Hematopoietic multipotent progenitor cell treated with erythropoietin and hydrocortisone succinate and interleukin-3 and kit ligand, for 6 days (in vitro differentiated cells): ENCODE results near the gene GRIN3A.
A peak's percentile ranks its signal among the peaks of the same experiment; 100 is the strongest.
"Not testable (repeated sequence)": the region's sequence is repeated elsewhere in the genome, so short reads cannot be mapped to it uniquely, and the experiment has no call there.

Experiments
- DNase-seq: peaks from one replicate; pipeline ENCODE4 v3.0.0-alpha.2; 2015

Gene GRIN3A

GRCh38 chr9:101738566-101739183 is at the start of gene GRIN3A:
Gene GRIN3A, minus strand, starts transcription at chr9:101738647. Its CDS starts 668 bp downstream, at chr9:101737979.
- DNase-seq = peak; percentile 58

DNA sequence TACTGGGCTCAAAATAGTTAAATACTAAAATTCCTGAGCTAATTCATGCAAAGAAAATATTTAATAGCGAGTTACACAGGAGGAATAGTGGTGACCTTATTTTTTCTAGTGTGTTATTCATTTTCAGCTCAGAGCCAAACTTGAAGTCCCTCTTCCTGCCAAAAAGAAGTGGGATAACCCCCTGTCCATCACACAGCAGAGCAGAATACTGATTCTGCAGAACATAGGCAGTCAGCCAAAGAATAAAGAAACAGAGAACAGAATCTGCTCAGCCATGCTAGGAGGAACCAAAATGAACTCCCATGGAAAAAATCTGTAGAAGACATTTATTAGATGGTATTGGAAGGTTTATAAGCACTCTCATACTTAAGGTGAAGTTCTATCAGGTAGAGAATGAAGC is 49.4 kb upstream of the GRIN3A start:
- DNase-seq = no peak

GRCh38 chr9:101778332-101778731 is 39.9 kb upstream of the GRIN3A start:
- no peak for DNase-seq

GRCh38 chr9:101764472-101764871 is 26.0 kb upstream of the GRIN3A start:
- no peak for DNase-seq

DNA sequence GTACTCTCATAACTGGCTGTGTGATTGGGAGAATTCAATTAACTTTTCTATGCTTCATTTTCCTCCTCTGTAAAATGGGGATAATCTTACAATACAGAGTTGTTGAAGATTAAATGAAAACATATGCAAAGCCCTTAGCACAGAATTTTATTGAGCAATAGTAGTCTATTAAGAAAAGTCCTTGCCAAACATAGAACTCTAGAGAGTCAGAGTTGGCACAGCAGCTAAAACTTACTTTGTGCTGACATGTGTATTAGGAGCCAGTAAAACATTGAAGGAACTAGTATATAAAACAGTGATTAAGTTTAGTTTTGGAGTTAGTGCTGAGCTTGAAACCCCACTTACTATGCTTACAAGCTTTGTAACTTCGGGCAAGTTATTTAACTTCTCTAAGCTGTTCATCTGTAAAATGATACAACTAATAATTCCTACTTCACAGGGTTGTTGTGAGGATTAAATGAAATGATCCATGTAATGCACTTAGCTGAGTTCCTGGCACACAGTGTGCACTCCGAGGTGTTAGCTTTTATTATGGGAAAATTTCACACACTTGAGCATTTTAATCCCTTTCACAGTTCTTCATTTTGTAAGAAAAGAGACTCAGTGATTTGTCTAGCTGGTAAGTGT is 20.0 kb upstream of the GRIN3A start:
- no peak for DNase-seq

GRCh38 chr9:101753716-101754115 is 15.3 kb upstream of the GRIN3A start:
- no peak for DNase-seq

DNA sequence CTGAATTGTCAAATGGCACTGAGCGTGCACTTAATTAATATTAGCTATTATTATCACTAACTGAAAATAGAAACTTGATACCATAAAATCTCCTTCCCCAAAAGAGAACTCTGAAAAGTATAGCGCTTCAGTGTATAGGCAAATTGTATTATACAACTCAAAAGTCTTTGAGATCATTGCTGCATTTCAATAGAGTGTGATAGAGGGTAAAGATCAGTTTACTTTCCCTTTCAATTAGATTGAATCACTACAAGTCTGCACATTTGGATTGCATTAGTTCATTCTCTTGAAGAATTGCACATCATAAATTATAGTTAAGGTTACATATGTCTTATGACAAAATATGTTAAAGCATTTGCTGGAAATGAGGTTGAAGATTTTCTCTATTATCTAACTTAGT is 13.4 kb upstream of the GRIN3A start:
- no peak for DNase-seq

GRCh38 chr9:101739311-101739710 is 864 bp upstream of the GRIN3A start:
- DNase-seq = no peak

DNA sequence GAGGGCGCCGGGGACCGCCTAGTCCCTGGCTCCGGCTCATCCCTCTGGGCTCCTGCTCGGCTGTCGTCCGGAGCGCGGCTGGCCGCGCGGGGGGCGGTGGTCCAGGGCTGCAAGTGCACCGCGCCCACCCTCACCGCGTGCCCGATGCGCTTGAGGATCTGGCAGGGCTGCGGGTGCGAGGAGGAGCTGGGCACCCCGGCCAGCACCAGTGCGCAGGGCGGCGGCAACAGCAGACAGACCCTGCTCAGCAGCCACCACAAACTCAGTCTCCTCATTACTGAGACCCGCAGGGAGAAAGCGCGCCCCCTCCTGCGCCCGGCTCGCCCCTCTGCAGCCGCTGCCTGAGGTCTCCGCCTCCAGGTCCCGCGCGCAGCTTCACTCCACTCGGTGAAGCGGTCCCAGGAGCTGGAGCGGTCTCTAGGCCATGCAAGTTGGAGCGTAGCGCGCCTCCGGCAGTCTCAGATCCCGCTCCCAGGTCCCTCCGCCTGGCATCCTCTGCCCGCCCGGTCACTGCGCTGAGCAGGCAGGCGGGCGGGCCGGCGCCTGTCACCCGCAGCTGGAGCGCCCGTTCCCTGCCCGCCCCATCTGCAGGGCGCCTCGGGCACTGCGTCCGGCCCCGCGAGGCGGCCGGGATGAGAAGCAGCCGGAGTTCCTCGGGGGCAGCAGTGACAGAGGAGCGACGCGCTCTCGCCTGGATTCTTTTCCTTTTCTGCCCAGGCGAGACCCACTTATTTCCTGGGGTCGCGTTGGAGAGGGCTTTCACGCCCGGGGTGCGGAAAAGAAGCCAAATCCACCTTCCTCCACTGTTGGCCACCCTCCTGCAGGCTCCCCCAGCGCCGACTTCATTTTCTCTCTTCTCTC is 512 bp downstream of the GRIN3A start:
- DNase-seq = peak; percentile 29

DNA sequence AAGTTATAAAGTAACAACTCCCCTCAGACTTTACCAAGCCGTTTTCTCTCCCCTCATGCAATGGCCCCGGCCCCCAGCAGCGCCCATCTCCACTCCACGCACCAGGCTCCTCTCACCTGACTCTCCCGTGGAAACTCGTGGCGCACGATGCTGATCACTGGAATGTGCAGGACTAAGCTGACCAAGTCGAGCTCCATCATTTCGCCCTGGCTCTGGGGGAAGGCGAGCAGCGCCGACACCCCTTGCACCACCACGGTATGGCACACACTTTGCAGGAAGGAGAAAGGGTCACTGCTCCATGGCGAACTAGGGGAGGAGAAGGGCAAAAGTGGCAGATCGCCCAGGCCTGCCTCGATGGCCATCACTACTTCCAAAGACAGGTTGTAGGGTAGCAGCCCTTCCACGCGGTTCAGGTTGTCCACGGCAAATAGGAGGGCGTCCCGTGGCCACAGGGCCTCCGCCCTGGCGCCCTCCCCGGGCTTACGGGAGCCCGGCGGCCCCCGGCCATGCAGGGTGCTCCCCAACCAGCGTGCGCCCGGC is 1.2 kb downstream of the GRIN3A start:
- no peak for DNase-seq

GRCh38 chr9:101736717-101737116 is 1.7 kb downstream of the GRIN3A start:
- DNase-seq = peak; percentile 74

DNA sequence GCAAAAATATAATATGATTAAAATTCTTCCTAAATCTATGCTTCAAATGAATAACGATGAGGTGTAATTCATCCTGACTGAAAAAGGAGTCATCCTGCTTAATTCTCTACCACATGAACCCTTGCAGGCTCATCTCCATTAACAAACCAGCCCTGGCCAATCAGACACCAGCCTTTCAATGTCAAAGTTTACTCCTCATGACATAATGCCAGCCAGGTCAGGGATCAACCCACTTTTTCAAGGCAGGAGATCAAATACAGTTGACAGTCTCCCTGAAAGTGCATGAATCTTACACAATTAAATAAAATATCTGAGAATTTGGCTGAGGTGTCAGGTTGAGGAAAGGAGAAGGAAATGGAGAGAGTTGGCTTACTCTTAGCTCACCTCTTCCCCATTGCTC is 7.0 kb downstream of the GRIN3A start:
- no peak for DNase-seq

DNA sequence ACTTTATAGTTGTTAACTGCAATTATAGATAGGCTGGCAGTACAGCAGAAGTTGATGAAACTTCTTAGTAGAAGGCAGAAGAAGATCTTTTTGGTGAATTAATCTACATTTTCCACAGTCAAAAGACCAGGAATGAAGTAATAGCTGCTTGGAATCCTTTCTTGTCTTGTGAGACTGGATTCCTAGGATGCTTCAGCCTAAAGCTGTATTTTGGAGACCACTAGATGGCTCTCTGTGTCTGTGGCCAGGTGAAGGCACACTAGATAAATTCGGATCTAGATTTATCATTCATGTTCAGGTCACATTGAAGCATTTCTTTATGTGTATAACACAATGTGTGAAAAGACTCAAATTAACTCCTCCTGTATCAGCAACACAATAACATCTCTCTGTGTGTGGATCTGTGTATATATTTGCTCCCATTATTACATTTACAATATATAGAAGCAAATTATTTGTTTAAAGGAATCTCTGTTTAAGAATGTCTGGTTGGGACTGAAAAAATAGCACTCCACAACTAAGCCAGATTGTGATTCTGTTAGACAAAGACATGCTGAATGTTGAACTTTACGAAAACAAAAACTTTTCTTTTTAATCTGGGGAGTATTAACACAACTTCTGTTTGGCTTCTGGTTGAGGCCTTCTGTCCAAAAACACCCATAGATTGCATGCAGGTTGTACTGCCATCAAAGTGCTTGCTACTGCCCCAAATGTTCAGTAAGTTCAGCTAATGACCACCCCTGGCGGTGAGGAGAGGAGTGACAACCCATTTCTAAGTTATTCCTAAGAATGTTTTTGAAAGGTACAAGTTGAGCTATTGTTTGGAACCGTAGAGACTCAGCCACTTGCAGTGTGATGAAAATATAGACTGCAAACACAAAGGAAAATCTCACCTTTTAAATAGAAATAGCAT is 10.6 kb downstream of the GRIN3A start:
- DNase-seq = peak; percentile 70

- DNase-seq = not testable (repeated sequence)
These were observed 14.2 kb downstream of the GRIN3A start for GRCh38 chr9:101724271-101724670.

GRCh38 chr9:101718192-101718591 is 20.3 kb downstream of the GRIN3A start:
- DNase-seq = no peak

GRCh38 chr9:101716629-101717028 is 21.8 kb downstream of the GRIN3A start:
- DNase-seq = no peak

DNA sequence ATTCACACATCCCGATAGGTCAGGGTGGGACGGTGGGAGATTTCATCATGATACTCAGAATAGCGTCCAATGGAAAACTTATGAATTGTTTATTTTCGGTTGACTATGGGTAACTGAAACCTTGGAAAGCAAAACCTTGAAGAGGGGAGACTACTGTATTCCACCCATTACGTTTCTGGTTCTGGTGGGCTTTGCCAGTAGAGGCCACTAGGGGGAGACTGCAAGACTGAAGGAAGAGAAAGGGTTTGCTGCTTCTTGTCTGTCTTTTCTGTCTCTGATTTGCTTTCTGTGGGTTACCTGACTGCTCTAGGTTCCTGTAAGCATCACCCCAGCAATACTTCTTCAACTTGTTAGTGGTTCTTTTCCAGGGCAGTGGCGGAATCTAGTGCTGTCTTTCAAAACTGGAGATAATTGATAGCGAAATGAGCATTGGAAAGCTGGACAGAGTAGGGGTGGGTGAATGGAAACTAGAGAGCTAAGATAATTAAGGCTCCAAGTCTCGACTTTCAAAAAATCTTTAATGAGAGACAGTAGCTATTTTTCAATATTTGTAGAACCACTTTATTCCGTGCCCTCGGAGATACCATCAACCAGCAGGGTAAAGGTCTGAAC is 27.0 kb downstream of the GRIN3A start:
- peak; percentile 67 for DNase-seq

DNA sequence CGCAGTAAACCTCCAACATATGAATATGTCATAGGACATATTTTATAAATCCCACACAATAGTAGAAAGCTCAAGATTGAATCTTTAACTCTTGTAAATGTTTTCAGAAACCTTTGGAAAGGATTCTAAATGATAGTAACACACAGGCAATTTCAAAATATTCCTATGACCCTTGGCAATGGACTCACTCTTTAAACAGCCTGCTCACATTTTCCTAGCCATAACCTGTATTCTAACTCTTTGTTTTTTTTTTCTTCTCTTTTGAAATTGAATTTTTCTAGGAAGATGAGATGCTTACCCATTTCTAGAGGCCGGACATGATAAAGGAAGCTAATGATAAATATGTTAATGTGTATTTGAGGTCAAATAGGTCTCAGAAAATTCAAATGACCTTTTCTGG is 29.6 kb downstream of the GRIN3A start:
- DNase-seq = no peak

DNA sequence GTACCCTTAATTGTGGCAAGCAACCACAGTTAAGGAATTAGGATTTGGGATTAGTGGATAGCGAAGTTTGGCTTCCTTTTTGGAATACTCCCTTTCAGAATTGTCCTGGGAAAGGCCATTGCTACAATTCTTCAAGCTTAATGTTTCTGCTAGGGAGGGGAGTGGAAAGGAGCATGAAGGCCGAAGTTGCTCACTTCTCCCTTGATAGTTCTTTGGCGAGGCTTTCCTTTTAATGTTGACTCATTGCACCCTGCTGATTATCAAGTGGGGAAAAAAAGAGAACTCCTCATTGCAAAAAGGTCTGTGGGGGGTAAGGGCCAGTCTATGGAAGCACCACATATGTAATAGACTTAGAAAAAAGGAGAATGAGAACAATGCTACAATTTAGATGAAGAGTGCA is 30.7 kb downstream of the GRIN3A start:
- peak; percentile 21 for DNase-seq

- DNase-seq = no peak
These were observed 31.4 kb downstream of the GRIN3A start for GRCh38 chr9:101706997-101707396.

DNA sequence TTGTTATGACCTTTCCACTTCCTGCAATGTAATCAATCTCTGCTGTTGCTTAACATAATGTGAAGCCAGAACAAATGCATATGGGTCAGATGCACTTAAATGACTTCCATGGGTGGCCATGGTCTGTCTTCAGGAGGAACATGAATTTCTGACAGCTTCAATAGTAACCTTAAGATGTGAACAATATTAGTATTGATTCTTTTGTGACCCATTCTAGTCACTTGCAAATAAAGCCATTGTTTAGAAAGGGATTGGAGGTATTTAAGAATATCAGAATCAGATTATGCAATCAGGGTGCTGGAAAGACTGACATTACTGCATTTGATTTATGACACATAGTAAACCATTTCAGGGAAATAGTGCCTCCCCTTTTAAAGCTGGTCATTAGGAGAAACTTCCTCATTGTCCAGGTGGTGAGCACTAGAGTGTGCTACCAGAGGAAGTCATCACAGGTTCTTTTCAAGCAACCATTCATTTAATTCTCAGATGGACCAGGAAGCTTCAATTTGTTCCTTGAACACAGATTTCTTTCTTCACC is 32.1 kb downstream of the GRIN3A start:
- peak; percentile 8 for DNase-seq

GRCh38 chr9:101705135-101705661 is 33.2 kb downstream of the GRIN3A start:
- peak; percentile 84 for DNase-seq
